ENCODE data around the gene EBLN1.

EBLN1 gene

DNA sequence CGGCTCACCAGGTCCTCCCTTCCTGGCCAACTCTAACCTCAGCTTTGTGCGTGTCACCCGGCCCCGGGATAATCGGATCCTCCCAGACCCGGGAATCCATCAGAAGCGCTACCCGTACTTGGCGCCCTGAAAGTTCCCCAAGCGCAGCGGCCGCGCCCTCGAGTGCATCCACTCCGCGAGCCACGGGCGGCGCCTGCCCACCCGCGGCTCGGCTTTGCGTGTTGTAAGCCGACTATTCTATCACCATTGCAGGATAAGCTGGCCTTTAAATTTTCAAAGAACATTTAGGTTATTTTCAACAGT is 35.7 kb upstream of the EBLN1 start:
- Histone ChIP-seq H3K27me3 (ENCODE audit: insufficient read depth, poor library complexity, severe bottlenecking) (no peaks in the 10 kb centered on the region), H3K27ac (replicated peaks) (no peak overlapping the region), H3K4me3 (replicated peaks; ENCODE audit: insufficient read depth, low read length) (no peak overlapping the region)
- no peak for TF ChIP-seq CTCF (IDR thresholded peaks at IDR 0.05; ENCODE audit: insufficient read depth, low read length)
- TF ChIP-seq SPI1 (IDR thresholded peaks at IDR 0.05; ENCODE audit: borderline replicate concordance, low read depth): no peak
- no peak for TF ChIP-seq GABPA (IDR thresholded peaks at IDR 0.05; ENCODE audit: low read depth)
- TF ChIP-seq POLR2AphosphoS5 (IDR thresholded peaks at IDR 0.05; ENCODE audit: low read depth): no peak
- DNase-seq (ENCODE audit: low read depth in 1 of 2, low spot score in 1 of 2): no peak

DNA sequence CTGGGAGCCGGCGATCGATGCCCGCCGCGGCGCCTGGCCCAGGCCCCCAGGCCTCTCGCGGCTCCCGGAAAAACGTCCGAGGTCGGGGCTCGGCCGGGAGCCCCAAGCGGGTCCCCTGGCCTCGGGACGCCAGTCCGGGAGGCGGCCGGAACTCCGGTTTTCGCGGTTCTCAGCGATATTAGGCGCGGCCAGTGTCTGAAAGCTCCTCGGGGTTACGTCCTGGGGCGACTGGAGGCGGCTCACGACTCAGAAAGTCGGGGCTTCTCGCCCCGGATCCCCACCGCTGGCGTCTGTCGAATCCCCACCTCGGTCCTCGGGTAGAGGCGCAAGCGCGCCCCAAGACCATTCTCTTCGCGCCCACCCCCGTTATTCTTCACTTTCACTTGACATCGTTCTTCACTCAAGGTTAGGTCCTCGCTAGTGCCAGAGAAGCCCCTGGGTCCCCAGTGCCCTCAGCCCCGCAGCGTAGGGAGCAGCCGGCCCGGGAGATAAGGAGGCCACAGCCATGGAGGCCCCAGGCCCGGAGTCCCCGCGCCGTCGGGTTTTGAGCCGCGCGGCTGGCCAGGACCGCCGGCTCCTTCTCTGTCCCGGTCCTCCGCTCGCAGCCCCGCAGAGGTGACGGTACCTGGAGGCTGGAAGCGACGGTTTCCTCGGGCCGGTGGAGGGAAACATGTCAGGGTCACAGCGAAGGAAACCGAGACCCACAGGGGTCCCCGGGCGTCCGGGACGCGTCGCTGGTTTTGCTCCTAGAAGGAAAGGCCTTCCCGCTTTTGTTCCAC is 35.2 kb upstream of the EBLN1 start:
- peak overlapping the region; percentile 37 for H3K4me3 ChIP-seq (replicated peaks; ENCODE audit: insufficient read depth, low read length)
- TF ChIP-seq POLR2AphosphoS5 (IDR thresholded peaks at IDR 0.05; ENCODE audit: low read depth) (no peak), GABPA (IDR thresholded peaks at IDR 0.05; ENCODE audit: low read depth) (no peak), REST (IDR thresholded peaks at IDR 0.05; ENCODE audit: insufficient replicate concordance, low read depth) (no peak), SPI1 (IDR thresholded peaks at IDR 0.05; ENCODE audit: borderline replicate concordance, low read depth) (no peak), CTCF (IDR thresholded peaks at IDR 0.05; ENCODE audit: insufficient read depth, low read length) (no peak)
- no peaks in the 10 kb centered on the region for H3K27me3 ChIP-seq (ENCODE audit: insufficient read depth, poor library complexity, severe bottlenecking)
- no peak for DNase-seq (ENCODE audit: low read depth in 1 of 2, low spot score in 1 of 2)
- H3K27ac ChIP-seq (replicated peaks): peak overlapping the region; percentile 86

DNA sequence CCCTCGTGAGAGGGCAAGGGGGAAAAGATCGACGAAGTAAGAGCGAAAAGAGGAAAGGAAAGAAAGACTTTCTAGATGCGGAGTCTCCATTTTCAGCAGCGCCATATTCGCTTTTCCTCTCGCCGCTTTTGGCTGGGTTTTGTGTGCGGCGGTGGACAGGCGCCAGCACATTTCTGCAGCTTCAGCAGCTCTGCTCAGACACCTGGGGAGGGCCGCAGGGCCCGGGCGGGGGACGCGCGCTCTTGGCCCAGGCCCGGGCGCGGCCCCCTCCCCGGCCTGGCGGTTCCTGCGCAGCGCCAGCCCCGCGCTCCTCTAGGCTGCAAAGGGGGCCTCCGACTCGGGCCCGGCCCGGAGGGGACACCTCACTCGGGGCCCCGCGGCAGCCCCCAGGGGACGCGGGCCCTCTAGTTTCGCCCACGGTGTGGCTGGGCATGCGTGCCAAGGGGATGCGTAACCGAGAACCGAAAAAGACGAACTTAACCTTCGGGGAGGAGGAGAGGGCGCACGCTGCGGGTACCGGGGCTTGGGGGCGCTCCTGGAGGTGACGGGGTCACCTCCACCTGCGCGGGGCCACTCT is 34.5 kb upstream of the EBLN1 start:
- Histone ChIP-seq H3K27me3 (ENCODE audit: insufficient read depth, poor library complexity, severe bottlenecking) (no peaks in the 10 kb centered on the region), H3K4me3 (replicated peaks; ENCODE audit: insufficient read depth, low read length) (peak overlapping the region; percentile 37), H3K27ac (replicated peaks) (peak overlapping the region; percentile 86)
- peak; percentile 12 for TF ChIP-seq REST (IDR thresholded peaks at IDR 0.05; ENCODE audit: insufficient replicate concordance, low read depth)
- no peak for TF ChIP-seq SPI1 (IDR thresholded peaks at IDR 0.05; ENCODE audit: borderline replicate concordance, low read depth)
- TF ChIP-seq CTCF (IDR thresholded peaks at IDR 0.05; ENCODE audit: insufficient read depth, low read length): no peak
- no peak for TF ChIP-seq POLR2AphosphoS5 (IDR thresholded peaks at IDR 0.05; ENCODE audit: low read depth)
- no peak for TF ChIP-seq GABPA (IDR thresholded peaks at IDR 0.05; ENCODE audit: low read depth)
- peak in 1 of 2 experiments; percentile 1 for DNase-seq (ENCODE audit: low read depth in 1 of 2, low spot score in 1 of 2)
